ENCODE results near the gene MET. TPM values are rescaled to one million over a fixed set of nuclear protein-coding genes. Genes with fewer than 3 reads are reported as not detected.

The MET gene
- total RNA-seq, 1 donor from 2014 or later: 22.8 TPM

DNA sequence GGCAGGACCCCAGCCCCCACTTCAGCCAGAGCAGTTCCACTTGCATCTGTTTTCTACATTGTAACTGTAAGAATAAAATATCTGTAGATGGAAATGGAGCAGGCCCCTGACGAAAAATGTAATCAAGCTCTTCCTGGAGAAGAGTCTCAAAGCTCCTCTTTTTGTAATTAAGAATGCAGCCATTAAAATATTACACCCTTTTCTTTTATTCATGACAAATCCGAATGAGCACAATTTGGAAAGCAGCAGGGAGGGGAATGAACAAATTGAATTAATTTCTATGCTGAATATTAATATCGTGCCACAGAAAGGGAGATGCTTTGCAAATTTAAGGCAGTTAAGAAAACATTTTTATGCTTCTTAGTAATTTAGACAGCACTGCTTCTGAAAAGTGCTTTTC, 165.6 kb downstream of the MET start:
- no peak overlapping the region for H3K27ac Mint-ChIP-seq
- peaks cover 6% of the 10 kb centered on the region for H3K27me3 Mint-ChIP-seq (ENCODE audit: low read depth)
- no peak for DNase-seq (ENCODE audit: low spot score in 2 of 2, unreplicated experiment in 2 of 2)
- no peaks in the 10 kb centered on the region for H3K36me3 Mint-ChIP-seq
- H3K9me3 Mint-ChIP-seq: no peaks in the 10 kb centered on the region
- no peak overlapping the region for H3K4me3 Mint-ChIP-seq
- TF ChIP-seq, protein P1, sequence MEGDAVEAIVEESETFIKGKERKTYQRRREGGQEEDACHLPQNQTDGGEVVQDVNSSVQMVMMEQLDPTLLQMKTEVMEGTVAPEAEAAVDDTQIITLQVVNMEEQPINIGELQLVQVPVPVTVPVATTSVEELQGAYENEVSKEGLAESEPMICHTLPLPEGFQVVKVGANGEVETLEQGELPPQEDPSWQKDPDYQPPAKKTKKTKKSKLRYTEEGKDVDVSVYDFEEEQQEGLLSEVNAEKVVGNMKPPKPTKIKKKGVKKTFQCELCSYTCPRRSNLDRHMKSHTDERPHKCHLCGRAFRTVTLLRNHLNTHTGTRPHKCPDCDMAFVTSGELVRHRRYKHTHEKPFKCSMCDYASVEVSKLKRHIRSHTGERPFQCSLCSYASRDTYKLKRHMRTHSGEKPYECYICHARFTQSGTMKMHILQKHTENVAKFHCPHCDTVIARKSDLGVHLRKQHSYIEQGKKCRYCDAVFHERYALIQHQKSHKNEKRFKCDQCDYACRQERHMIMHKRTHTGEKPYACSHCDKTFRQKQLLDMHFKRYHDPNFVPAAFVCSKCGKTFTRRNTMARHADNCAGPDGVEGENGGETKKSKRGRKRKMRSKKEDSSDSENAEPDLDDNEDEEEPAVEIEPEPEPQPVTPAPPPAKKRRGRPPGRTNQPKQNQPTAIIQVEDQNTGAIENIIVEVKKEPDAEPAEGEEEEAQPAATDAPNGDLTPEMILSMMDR (IDR thresholded peaks at IDR 0.05; ENCODE audit: unreplicated experiment): no peak
- H3K4me1 Mint-ChIP-seq: peaks cover 6% of the 10 kb centered on the region

DNA sequence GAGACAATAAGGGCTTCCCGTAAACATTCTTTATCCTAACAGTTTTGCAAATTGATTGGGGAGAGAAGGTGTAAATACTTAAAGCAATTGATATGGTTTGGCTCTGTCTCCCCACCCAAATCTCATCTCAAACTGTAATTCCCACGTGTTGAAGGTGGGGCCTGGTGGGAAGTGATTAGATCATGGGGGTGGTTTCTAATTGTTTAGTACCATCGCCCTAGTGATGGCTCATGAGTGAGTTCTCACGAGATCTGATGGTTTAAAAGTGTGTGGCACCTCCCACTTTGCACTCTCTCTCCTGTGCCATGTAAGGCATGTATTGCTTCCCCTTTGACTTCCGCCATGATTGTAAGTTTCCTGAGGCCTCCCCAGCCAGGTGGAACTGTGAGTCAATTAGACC, 168.3 kb downstream of the MET start:
- Mint-ChIP-seq H3K27ac (no peak overlapping the region), H3K9me3 (no peaks in the 10 kb centered on the region), H3K27me3 (ENCODE audit: low read depth) (peaks cover 6% of the 10 kb centered on the region), H3K36me3 (no peaks in the 10 kb centered on the region), H3K4me3 (no peak overlapping the region), H3K4me1 (peaks cover 5% of the 10 kb centered on the region)
- TF ChIP-seq, protein P1 (IDR thresholded peaks at IDR 0.05; ENCODE audit: unreplicated experiment): no peak
- no peak for DNase-seq (ENCODE audit: low spot score in 2 of 2, unreplicated experiment in 2 of 2)

DNA sequence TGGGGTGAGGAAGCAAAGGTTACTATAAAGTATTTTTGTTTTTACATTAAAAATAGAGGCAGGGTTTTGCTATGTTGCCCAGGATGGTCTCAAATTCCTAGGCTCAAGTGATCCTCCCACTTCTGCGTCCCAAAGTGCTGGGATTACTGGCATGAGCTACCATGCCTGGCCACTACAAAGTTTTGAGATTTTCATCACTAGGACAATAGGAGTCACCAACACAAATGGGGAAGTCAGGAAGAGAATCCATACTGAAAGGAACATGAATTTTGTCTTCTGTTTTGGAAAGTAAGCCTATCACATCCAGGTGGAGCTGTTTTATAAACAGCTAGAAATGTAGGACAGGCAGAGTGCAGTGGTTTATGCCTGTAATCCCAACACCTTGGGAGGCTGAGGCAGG, 170.4 kb downstream of the MET start:
- Mint-ChIP-seq H3K4me1 (peaks cover 5% of the 10 kb centered on the region), H3K27ac (no peak overlapping the region), H3K27me3 (ENCODE audit: low read depth) (peaks cover 6% of the 10 kb centered on the region), H3K4me3 (no peak overlapping the region), H3K9me3 (no peaks in the 10 kb centered on the region), H3K36me3 (no peaks in the 10 kb centered on the region)
- TF ChIP-seq, protein P1 (IDR thresholded peaks at IDR 0.05; ENCODE audit: unreplicated experiment): no peak
- DNase-seq (ENCODE audit: low spot score in 2 of 2, unreplicated experiment in 2 of 2): no peak

DNA sequence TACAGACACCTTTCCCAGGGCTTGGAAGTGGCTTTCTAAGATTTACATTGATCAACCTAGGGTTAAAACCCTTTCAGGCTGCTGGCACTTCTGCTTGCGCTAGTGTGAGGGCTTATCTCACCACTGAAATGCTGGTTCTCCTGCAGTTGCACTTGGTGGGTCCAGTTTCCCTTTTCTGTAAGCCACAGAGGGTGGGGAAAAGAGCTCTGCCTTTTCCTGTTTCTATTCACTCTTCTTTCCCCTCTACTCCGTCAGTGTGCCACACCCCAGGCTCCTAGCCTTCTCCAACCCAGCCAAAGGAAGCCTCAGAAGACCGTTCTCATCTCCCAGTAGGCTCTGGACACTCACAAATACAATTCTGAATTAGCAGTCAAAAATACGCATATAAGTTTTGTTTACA, 171.4 kb downstream of the MET start:
- H3K9me3 Mint-ChIP-seq: no peaks in the 10 kb centered on the region
- TF ChIP-seq, protein P1 (IDR thresholded peaks at IDR 0.05; ENCODE audit: unreplicated experiment): no peak
- H3K27me3 Mint-ChIP-seq (ENCODE audit: low read depth): peaks cover 6% of the 10 kb centered on the region
- DNase-seq (ENCODE audit: low spot score in 2 of 2, unreplicated experiment in 2 of 2): no peak
- H3K4me3 Mint-ChIP-seq: no peak overlapping the region
- H3K27ac Mint-ChIP-seq: peak overlapping the region; percentile 26
- H3K4me1 Mint-ChIP-seq: peaks cover 5% of the 10 kb centered on the region
- H3K36me3 Mint-ChIP-seq: no peaks in the 10 kb centered on the region

Other genes starting within 250 kb of the MET start
- 8.5 to 10.8 TPM (median 8.9 TPM) in 3 replicates for gene CAV2, start 172.5 kb upstream of the MET start, total RNA-seq
- gene CAV1, start 147.2 kb upstream of the MET start, total RNA-seq: 2.6 to 3.4 TPM (median 2.7 TPM) in 3 replicates
- gene CAPZA2, start 190.4 kb downstream of the MET start, total RNA-seq: 109 to 137 TPM (median 122 TPM) in 3 replicates

All from mesothelial cell of epicardium (in vitro differentiated cells).